ENCODE measurements around the gene DIPK1B. TPM values are rescaled to one million over a fixed set of nuclear protein-coding genes. Genes with fewer than 3 reads are reported as not detected.

The DIPK1B gene
- polyA plus RNA-seq, 3 donors = 0.10 TPM; not detected in 2

- H3K36me3 Mint-ChIP-seq = peaks cover 0 to 4% of the 10 kb centered on the region in 2 donors
- H3K4me3 ChIP-seq (replicated peaks in 1 of 3; ENCODE audit: low read depth in 2 of 3, low read length in 3 of 3) = no peak overlapping the region
- H3K27ac Mint-ChIP-seq = no peak overlapping the region
- H2AFZ ChIP-seq (ENCODE audit: insufficient read depth, low read depth, low read length, poor library complexity, severe bottlenecking) = no peak overlapping the region
- H3K4me1 Mint-ChIP-seq = peaks cover 15% of the 10 kb centered on the region
- no peak for TF ChIP-seq CTCF (IDR thresholded peaks at IDR 0.05)
- peaks cover 52 to 80% (median 54%) of the 10 kb centered on the region in 3 donors for H3K27me3 Mint-ChIP-seq (ENCODE audit: low read depth in 3 of 3)
- no peak overlapping the region for H3K9ac ChIP-seq (ENCODE audit: insufficient read depth, low read length, poor library complexity, severe bottlenecking)
- H3K9me3 ChIP-seq (replicated peaks in 1 of 2; ENCODE audit: control insufficient read depth in 1 of 2, insufficient read depth in 1 of 2, low read length in 2 of 2) = peaks cover 0 to 3% of the 10 kb centered on the region in 2 donors
- H3K27ac ChIP-seq (ENCODE audit: low read depth in 1 of 2, low read length in 2 of 2) = no peak overlapping the region
- peaks cover 0 to 11% (median 2%) of the 10 kb centered on the region in 7 donors for H3K9me3 Mint-ChIP-seq
- intact Hi-C loops (cut with micrococcal nuclease) = no loop called here
- H3K4me3 Mint-ChIP-seq = peak overlapping the region in 1 of 2 donors; percentile 73
- peaks cover 12 to 47% of the 10 kb centered on the region in 2 donors for H3K27me3 ChIP-seq (ENCODE audit: control insufficient read depth in 2 of 2, insufficient read depth in 2 of 2, low read length in 2 of 2)
- peak overlapping the region; percentile 30 for H3K4me2 ChIP-seq (replicated peaks; ENCODE audit: extremely low read depth, low read length, poor library complexity, severe bottlenecking)
- no peaks in the 10 kb centered on the region for H3K36me3 ChIP-seq (replicated peaks in 1 of 2; ENCODE audit: control insufficient read depth in 1 of 2, insufficient read depth in 2 of 2, low read length in 2 of 2)
- no peaks in the 10 kb centered on the region for H3K79me2 ChIP-seq (ENCODE audit: insufficient read depth, low read length)
- DNase-seq = no peak
- WGBS (ENCODE audit: insufficient coverage) = 3% methylated on average over 44 of the region's 56 CpGs
- H3K4me1 ChIP-seq (ENCODE audit: control insufficient read depth in 1 of 2, insufficient read depth in 2 of 2, low read length in 2 of 2) = peaks cover 17 to 29% of the 10 kb centered on the region in 2 donors
- H4K20me1 ChIP-seq (ENCODE audit: insufficient read depth, low read length) = no peaks in the 10 kb centered on the region
These were observed 545 bp downstream of the DIPK1B start for GRCh38 chr9:136712690-136713544.

GRCh38 chr9:136713550-136713949, 1.2 kb downstream of the DIPK1B start:
- H3K4me3 Mint-ChIP-seq = peak overlapping the region in 1 of 2 donors; percentile 73

More at GRCh38 chr9:136713550-136713949, 1.2 kb downstream of the DIPK1B start:
- H3K79me2 ChIP-seq (ENCODE audit: insufficient read depth, low read length) = no peaks in the 10 kb centered on the region
- no peak overlapping the region for H3K27ac ChIP-seq (ENCODE audit: low read depth in 1 of 2, low read length in 2 of 2)
- peaks cover 17 to 29% of the 10 kb centered on the region in 2 donors for H3K4me1 ChIP-seq (ENCODE audit: control insufficient read depth in 1 of 2, insufficient read depth in 2 of 2, low read length in 2 of 2)
- DNase-seq = no peak
- H3K27me3 Mint-ChIP-seq (ENCODE audit: low read depth in 3 of 3) = peaks cover 49 to 81% (median 54%) of the 10 kb centered on the region in 3 donors
- 5% methylated on average over 7 of the region's 8 CpGs for whole genome bisulfite sequencing (ENCODE audit: insufficient coverage)
- H3K9me3 ChIP-seq (replicated peaks in 1 of 2; ENCODE audit: control insufficient read depth in 1 of 2, insufficient read depth in 1 of 2, low read length in 2 of 2) = peaks cover 0 to 3% of the 10 kb centered on the region in 2 donors
- no peak overlapping the region for H3K4me3 ChIP-seq (replicated peaks in 1 of 3; ENCODE audit: low read depth in 2 of 3, low read length in 3 of 3)
- H3K27me3 ChIP-seq (ENCODE audit: control insufficient read depth in 2 of 2, insufficient read depth in 2 of 2, low read length in 2 of 2) = peaks cover 12 to 50% of the 10 kb centered on the region in 2 donors
- H4K20me1 ChIP-seq (ENCODE audit: insufficient read depth, low read length) = no peaks in the 10 kb centered on the region
- no peak overlapping the region for H3K4me2 ChIP-seq (replicated peaks; ENCODE audit: extremely low read depth, low read length, poor library complexity, severe bottlenecking)
- H3K9me3 Mint-ChIP-seq = peaks cover 0 to 11% (median 2%) of the 10 kb centered on the region in 7 donors
- no peak overlapping the region for H3K9ac ChIP-seq (ENCODE audit: insufficient read depth, low read length, poor library complexity, severe bottlenecking)
- intact Hi-C loops (cut with micrococcal nuclease) = no loop called here
- no peak for TF ChIP-seq CTCF (IDR thresholded peaks at IDR 0.05)
- no peaks in the 10 kb centered on the region for H3K36me3 ChIP-seq (replicated peaks in 1 of 2; ENCODE audit: control insufficient read depth in 1 of 2, insufficient read depth in 2 of 2, low read length in 2 of 2)
- no peak overlapping the region for H2AFZ ChIP-seq (ENCODE audit: insufficient read depth, low read depth, low read length, poor library complexity, severe bottlenecking)
- H3K36me3 Mint-ChIP-seq = peaks cover 0 to 4% of the 10 kb centered on the region in 2 donors
- no peak overlapping the region for H3K27ac Mint-ChIP-seq
- H3K4me1 Mint-ChIP-seq = peaks cover 17% of the 10 kb centered on the region

Data from CD14-positive monocyte (primary cell).